Putamen (tissue), 1 donor: ENCODE measurements around the gene LSAMP.
A peak's percentile ranks its signal among the peaks of the same experiment; 100 is the strongest.

Source experiments
- DNase-seq: peaks from one replicate; pipeline ENCODE4 v3.0.0-alpha.2; 2016; ENCODE audit warnings: low spot score

The LSAMP gene

GRCh38 chr3:116432795-116433194 is 12.5 kb downstream of the LSAMP start:
- no peak for DNase-seq

- no peak for DNase-seq
These were observed 15.6 kb downstream of the LSAMP start for GRCh38 chr3:116429479-116430269.

GRCh38 chr3:116426036-116426435 is 19.3 kb downstream of the LSAMP start:
- no peak for DNase-seq

- DNase-seq: no peak
These were observed 20.2 kb downstream of the LSAMP start for GRCh38 chr3:116425126-116425525.

GRCh38 chr3:116423945-116424344 is 21.3 kb downstream of the LSAMP start:
- DNase-seq: no peak

GRCh38 chr3:116423374-116423773 is 21.9 kb downstream of the LSAMP start:
- DNase-seq: peak; percentile 84

- DNase-seq: no peak
These were observed 28.1 kb downstream of the LSAMP start for GRCh38 chr3:116417151-116417550.

- DNase-seq: no peak
These were observed 32.0 kb downstream of the LSAMP start for GRCh38 chr3:116413319-116413718.

GRCh38 chr3:116408473-116408872 is 36.8 kb downstream of the LSAMP start:
- no peak for DNase-seq

- DNase-seq: no peak
These were observed 40.1 kb downstream of the LSAMP start for GRCh38 chr3:116405231-116405630.

- DNase-seq: no peak
These were observed 45.5 kb downstream of the LSAMP start for GRCh38 chr3:116399701-116400226.

- no peak for DNase-seq
These were observed 50.9 kb downstream of the LSAMP start for GRCh38 chr3:116394365-116394764.

GRCh38 chr3:116393199-116393598 is 52.1 kb downstream of the LSAMP start:
- DNase-seq: no peak

- no peak for DNase-seq
These were observed 53.0 kb downstream of the LSAMP start for GRCh38 chr3:116392291-116392690.

GRCh38 chr3:116391296-116392201 is 53.7 kb downstream of the LSAMP start:
- no peak for DNase-seq

GRCh38 chr3:116390318-116390717 is 55.0 kb downstream of the LSAMP start:
- no peak for DNase-seq

GRCh38 chr3:116388867-116389385 is 56.4 kb downstream of the LSAMP start:
- no peak for DNase-seq

- no peak for DNase-seq
These were observed 59.1 kb downstream of the LSAMP start for GRCh38 chr3:116386168-116386567.

- DNase-seq: peak; percentile 42
These were observed 60.6 kb downstream of the LSAMP start for GRCh38 chr3:116384717-116385116.

GRCh38 chr3:116378077-116378476 is 67.2 kb downstream of the LSAMP start:
- no peak for DNase-seq

- DNase-seq: no peak
These were observed 70.4 kb downstream of the LSAMP start for GRCh38 chr3:116374901-116375300.

GRCh38 chr3:116367761-116368395 is 77.4 kb downstream of the LSAMP start:
- no peak for DNase-seq
